ENCODE results near the gene BLOC1S3. TPM values are rescaled to one million over a fixed set of nuclear protein-coding genes. Genes with fewer than 3 reads are reported as not detected.

The BLOC1S3 gene
- polyA plus RNA-seq (5.1 to 8.3 TPM (median 6.9 TPM) in 3 replicates), polyA minus RNA-seq (11.0 to 17.3 TPM (median 11.4 TPM) in 3 replicates)
- polyA plus RNA-seq (2011; ENCODE audit: low read depth), result 7.0 TPM
- 4.7 and 5.1 TPM in 2 replicates for polyA plus RNA-seq (2011; cell fraction: cytosol; rRNA removed)
- polyA plus RNA-seq (2011; cell fraction: nucleus; rRNA removed), result 10.5 and 13.2 TPM in 2 replicates
- 8.8 and 15.1 TPM in 2 replicates for polyA plus RNA-seq (2012; ENCODE audit: low replicate concordance)
- 19.2 TPM for polyA minus RNA-seq (2011; cell fraction: cytosol; rRNA and poly(A)+ RNA removed)
- polyA minus RNA-seq (2011; cell fraction: nucleus; rRNA and poly(A)+ RNA removed), result 4.0 and 5.4 TPM in 2 replicates

- Histone ChIP-seq H3K4me3 (ENCODE audit: control insufficient read depth in 2 of 3, extremely low read depth in 1 of 3, insufficient read depth in 2 of 3, low read depth in 1 of 3, low read length in 3 of 3) (peak within 1 kb of the TSS; percentile 83 to 99 (median 94)), H3K9me1 (ENCODE audit: control insufficient read depth, extremely low read depth, insufficient read depth, low read length) (no peaks in the 10 kb centered on the region), H2AFZ (ENCODE audit: control insufficient read depth, low read length) (peak within 1 kb of the TSS; percentile 99), H4K20me1 (ENCODE audit: control insufficient read depth, extremely low read depth, insufficient read depth, low read length) (no peaks in the 10 kb centered on the region), H3K4me1 (ENCODE audit: control insufficient read depth, extremely low read depth, insufficient read depth, low read length) (peaks cover 20% of the 10 kb centered on the region), H3K79me2 (ENCODE audit: control insufficient read depth, insufficient read depth, low read length) (peaks cover 20% of the 10 kb centered on the region), H3K27ac (ENCODE audit: control insufficient read depth, insufficient read depth, low read length) (peak within 1 kb of the TSS; percentile 99), H3K36me3 (ENCODE audit: control insufficient read depth in 2 of 2, extremely low read depth in 1 of 2, insufficient read depth in 2 of 2, low read length in 2 of 2) (peaks cover 0 to 4% of the 10 kb centered on the region in 2 experiments), H3K4me2 (ENCODE audit: control insufficient read depth, extremely low read depth, insufficient read depth, low read depth, low read length) (peak within 1 kb of the TSS; percentile 96), H3K9me3 (ENCODE audit: control insufficient read depth, low read depth, low read length) (no peaks in the 10 kb centered on the region), H3K27me3 (ENCODE audit: control insufficient read depth, extremely low read depth, insufficient read depth, low read length) (no peaks in the 10 kb centered on the region), H3K9ac (ENCODE audit: control insufficient read depth, extremely low read depth, insufficient read depth, low read length) (peak within 1 kb of the TSS; percentile 98)
- dilution Hi-C loops (cut with MboI; ENCODE audit: extremely low pct_ligation_motif_present, low sequenced_read_pairs), result no loop called here
- TF ChIP-seq CTCF (optimal IDR thresholded peaks at IDR 0.05 in 1 of 3, IDR thresholded peaks at IDR 0.05 in 1 of 3, conservative IDR thresholded peaks at IDR 0.05 in 1 of 3; ENCODE audit: extremely low read depth in 1 of 3, insufficient read depth in 2 of 3, low read length in 3 of 3) (peak; percentile 35 to 56 (median 40)), EZH2 (IDR thresholded peaks at IDR 0.05; ENCODE audit: low read length) (no peak)
- DNase-seq (ENCODE audit: low read depth, low spot score), result peak; percentile 100
- FAIRE-seq, result peak; percentile 92
Measured at GRCh38 chr19:45178262-45179071, at the start of gene BLOC1S3. BLOC1S3 (plus strand) TSS chr19:45178784; CDS start chr19:45179297, 513 bp downstream.

GRCh38 chr19:45128806-45129205 lies 49.8 kb upstream of the BLOC1S3 start:
- Histone ChIP-seq H3K4me3 (ENCODE audit: control insufficient read depth in 2 of 3, extremely low read depth in 1 of 3, insufficient read depth in 2 of 3, low read depth in 1 of 3, low read length in 3 of 3) (no peak overlapping the region), H3K9me1 (ENCODE audit: control insufficient read depth, extremely low read depth, insufficient read depth, low read length) (peaks cover under 1% of the 10 kb centered on the region), H3K36me3 (ENCODE audit: control insufficient read depth in 2 of 2, extremely low read depth in 1 of 2, insufficient read depth in 2 of 2, low read length in 2 of 2) (peaks cover 0 to 8% of the 10 kb centered on the region in 2 experiments), H3K4me2 (ENCODE audit: control insufficient read depth, extremely low read depth, insufficient read depth, low read depth, low read length) (no peak overlapping the region), H3K9me3 (ENCODE audit: control insufficient read depth, low read depth, low read length) (no peaks in the 10 kb centered on the region), H3K9ac (ENCODE audit: control insufficient read depth, extremely low read depth, insufficient read depth, low read length) (no peak overlapping the region), H4K20me1 (ENCODE audit: control insufficient read depth, extremely low read depth, insufficient read depth, low read length) (peaks cover 6% of the 10 kb centered on the region), H3K79me2 (ENCODE audit: control insufficient read depth, insufficient read depth, low read length) (peaks cover 51% of the 10 kb centered on the region), H3K27me3 (ENCODE audit: control insufficient read depth, extremely low read depth, insufficient read depth, low read length) (no peaks in the 10 kb centered on the region), H3K4me1 (ENCODE audit: control insufficient read depth, extremely low read depth, insufficient read depth, low read length) (peaks cover 7% of the 10 kb centered on the region), H2AFZ (ENCODE audit: control insufficient read depth, low read length) (no peak overlapping the region), H3K27ac (ENCODE audit: control insufficient read depth, insufficient read depth, low read length) (no peak overlapping the region)
- TF ChIP-seq EZH2 (IDR thresholded peaks at IDR 0.05; ENCODE audit: low read length) (no peak), CTCF (optimal IDR thresholded peaks at IDR 0.05 in 1 of 3, IDR thresholded peaks at IDR 0.05 in 1 of 3, conservative IDR thresholded peaks at IDR 0.05 in 1 of 3; ENCODE audit: extremely low read depth in 1 of 3, insufficient read depth in 2 of 3, low read length in 3 of 3) (no peak)
- DNase-seq (ENCODE audit: low read depth, low spot score), result no peak
- dilution Hi-C loops (cut with MboI; ENCODE audit: extremely low pct_ligation_motif_present, low sequenced_read_pairs), result no loop called here
- no peak for FAIRE-seq

Data from keratinocyte (primary cell).